DND-41 (cell line): ENCODE results near the gene C1QTNF12.

Experiments
- ATAC-seq: fragments of 200-7000 bp; cut with Tn5 transposase; 3 replicates; pipeline ENCODE4 v1.9.1; 2021; ENCODE audit warnings: low read depth; ENCODE audit not compliant: insufficient read depth
- DNase-seq: peaks from one replicate; pipeline ENCODE4 v3.0.0-alpha.2; 2020
- H2AFZ ChIP-seq: 2 replicates; pipeline ENCODE4 v1.6.0; 2012; ENCODE audit warnings: low read depth, low read length
- H3K27ac ChIP-seq: 2 replicates; pipeline ENCODE4 v1.5.1; 2012; ENCODE audit warnings: low read length, inconsistent platforms
- H3K27me3 ChIP-seq: fragments of 200-600 bp; sonication (generic); 2 replicates; pipeline ENCODE4 v1.6.0; 2012; ENCODE audit warnings: low read length, mild to moderate bottlenecking, inconsistent platforms; ENCODE audit not compliant: insufficient read depth, poor library complexity
- H3K36me3 ChIP-seq: 2 replicates; pipeline ENCODE4 v1.5.1; 2012; ENCODE audit warnings: low read length, inconsistent platforms; ENCODE audit not compliant: insufficient read depth
- H3K4me1 ChIP-seq: 2 replicates; pipeline ENCODE4 v1.5.1; 2012; ENCODE audit warnings: mild to moderate bottlenecking, low read length; ENCODE audit not compliant: insufficient read depth
- H3K4me2 ChIP-seq: 2 replicates; pipeline ENCODE4 v1.6.0; 2012; ENCODE audit warnings: mild to moderate bottlenecking, moderate library complexity, low read length, inconsistent platforms; ENCODE audit not compliant: insufficient read depth
- H3K4me3 ChIP-seq, 2 experiments: fragments of 200-600 bp in 1 of 2; shearing (Covaris generic) in 1 of 2; 2 replicates each; pipeline ENCODE4 v1.5.1; 2012 to 2016; ENCODE audit warnings: inconsistent platforms in 2 of 2, low read length in 2 of 2, mild to moderate bottlenecking in 2 of 2, low read depth in 1 of 2, moderate library complexity in 1 of 2
- H3K79me2 ChIP-seq: 2 replicates; pipeline ENCODE4 v1.6.0; 2012; ENCODE audit warnings: low read length, inconsistent platforms; ENCODE audit not compliant: insufficient read depth
- H3K9ac ChIP-seq: 2 replicates; pipeline ENCODE4 v1.6.0; 2012; ENCODE audit warnings: low read depth, mild to moderate bottlenecking, inconsistent platforms, low read length, moderate library complexity
- H3K9me3 ChIP-seq: 2 replicates; pipeline ENCODE4 v1.5.1; 2012; ENCODE audit warnings: low read length, moderate library complexity, mild to moderate bottlenecking, inconsistent platforms; ENCODE audit not compliant: insufficient read depth, severe bottlenecking
- H4K20me1 ChIP-seq: 2 replicates; pipeline ENCODE4 v1.6.0; 2012; ENCODE audit warnings: low read length; ENCODE audit not compliant: insufficient read depth
- CTCF ChIP-seq: IDR thresholded peaks from 2 replicates; pipeline ENCODE4 v1.5.1; 2012; ENCODE audit warnings: borderline replicate concordance, low read length, moderate library complexity, mild to moderate bottlenecking; ENCODE audit not compliant: poor library complexity, severe bottlenecking; ENCODE audit errors: extremely low read depth
- EZH2 ChIP-seq: IDR thresholded peaks from 3 replicates; pipeline ENCODE4 v1.6.1; 2012; ENCODE audit warnings: borderline replicate concordance, low read depth, mild to moderate bottlenecking, moderate library complexity, low read length, inconsistent platforms; ENCODE audit not compliant: severe bottlenecking

Gene C1QTNF12

GRCh38 chr1:1206376-1206965 is 40.1 kb downstream of the C1QTNF12 start, which contains the start of gene TNFRSF18:
Gene TNFRSF18 (minus strand): TSS chr1:1206592. CDS start chr1:1206571, 21 bp downstream.
- peaks cover 4% of the 10 kb centered on the region for H3K27me3 ChIP-seq
- H3K9ac ChIP-seq: no peak within 1 kb of the TSS
- H3K9me3 ChIP-seq: no peaks in the 10 kb centered on the region
- H3K4me3 ChIP-seq: no peak within 1 kb of the TSS
- H3K79me2 ChIP-seq: no peaks in the 10 kb centered on the region
- TF ChIP-seq CTCF (no peak), EZH2 (no peak)
- DNase-seq: no peak
- no peaks in the 10 kb centered on the region for H3K36me3 ChIP-seq
- no peak within 1 kb of the TSS for H3K4me2 ChIP-seq
- no peak for ATAC-seq
- peaks cover 10% of the 10 kb centered on the region for H3K4me1 ChIP-seq
- no peak within 1 kb of the TSS for H3K27ac ChIP-seq
- H2AFZ ChIP-seq: no peak within 1 kb of the TSS
- H4K20me1 ChIP-seq: peaks cover 18% of the 10 kb centered on the region

- ATAC-seq (no peak), DNase-seq (no peak)
- Histone ChIP-seq H3K27ac (no peak overlapping the region), H3K9ac (no peak overlapping the region), H3K27me3 (peaks cover 4% of the 10 kb centered on the region), H3K4me1 (peaks cover 10% of the 10 kb centered on the region), H2AFZ (no peak overlapping the region), H3K36me3 (no peaks in the 10 kb centered on the region), H3K4me3 (no peak overlapping the region), H3K9me3 (no peaks in the 10 kb centered on the region), H3K79me2 (no peaks in the 10 kb centered on the region), H3K4me2 (no peak overlapping the region), H4K20me1 (peaks cover 18% of the 10 kb centered on the region)
- TF ChIP-seq CTCF (no peak), EZH2 (no peak)
Observed at GRCh38 chr1:1205769-1206375, 40.6 kb downstream of the C1QTNF12 start.

- TF ChIP-seq CTCF: no peak
- TF ChIP-seq EZH2: no peak
- H3K27me3 ChIP-seq: peaks cover 4% of the 10 kb centered on the region
- no peak overlapping the region for H2AFZ ChIP-seq
- H3K36me3 ChIP-seq: no peaks in the 10 kb centered on the region
- DNase-seq (no peak), ATAC-seq (no peak)
- H3K4me2 ChIP-seq: no peak overlapping the region
- no peaks in the 10 kb centered on the region for H3K9me3 ChIP-seq
- H3K79me2 ChIP-seq: no peaks in the 10 kb centered on the region
- H3K9ac ChIP-seq: no peak overlapping the region
- H3K27ac ChIP-seq: no peak overlapping the region
- peaks cover 10% of the 10 kb centered on the region for H3K4me1 ChIP-seq
- H4K20me1 ChIP-seq: peaks cover 18% of the 10 kb centered on the region
- no peak overlapping the region for H3K4me3 ChIP-seq
Observed at GRCh38 chr1:1204998-1205768, 41.3 kb downstream of the C1QTNF12 start.
